OCI-LY1 (cell line): ENCODE data around the gene CRYBG1.

Experiments used
- EZH2 ChIP-seq: fragments of 200-600 bp; sonication (generic), shearing (Covaris generic); IDR thresholded peaks from 2 replicates; pipeline ENCODE4 v1.8.0; 2017; ENCODE audit warnings: borderline replicate concordance, mixed run types, mild to moderate bottlenecking, antibody characterized with exemption, low read length, moderate library complexity, mixed read lengths
- TF ChIP-seq, protein P1 (sequence below): fragments of 200-600 bp; sonication (generic), shearing (Covaris generic); IDR thresholded peaks from 2 replicates; pipeline ENCODE4 v1.5.1; 2017; ENCODE audit warnings: mild to moderate bottlenecking, antibody characterized with exemption, low read length, moderate library complexity, mixed read lengths

DNA sequence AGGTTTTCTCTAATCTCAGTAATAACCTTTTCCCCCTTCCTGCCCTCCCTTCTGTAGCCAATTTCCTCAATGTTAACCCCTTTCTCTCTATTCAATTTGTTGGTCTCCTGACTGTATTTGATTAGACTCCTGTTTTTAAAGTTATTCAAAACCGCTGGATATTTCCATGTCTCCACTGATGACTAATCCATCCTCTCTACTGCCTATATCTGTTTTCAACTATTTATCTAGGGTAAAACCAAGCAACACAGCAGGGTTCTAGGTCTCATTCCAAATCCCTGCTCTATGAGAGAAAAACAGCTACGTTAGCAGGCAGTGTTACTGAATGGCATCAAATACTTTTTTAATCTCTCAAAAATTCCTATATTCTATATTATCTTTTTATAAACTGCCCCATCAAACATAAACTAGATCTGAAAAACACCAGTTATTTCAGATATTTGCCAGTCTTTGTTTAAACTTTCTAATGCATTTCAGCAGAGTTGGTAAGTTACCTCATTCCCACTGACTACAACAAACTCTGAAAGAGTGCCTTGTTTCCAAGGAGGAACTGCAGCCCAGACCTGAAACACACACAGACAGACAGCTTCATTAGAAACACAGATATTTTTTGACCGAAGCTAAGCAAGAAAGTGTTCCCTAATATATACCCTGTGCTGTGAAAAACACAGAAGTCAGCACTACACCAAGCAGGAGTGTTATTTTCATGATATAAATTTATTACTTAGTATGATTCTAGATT lies 260.6 kb downstream of the CRYBG1 start:
- TF ChIP-seq EZH2 = no peak
- TF ChIP-seq, protein P1, sequence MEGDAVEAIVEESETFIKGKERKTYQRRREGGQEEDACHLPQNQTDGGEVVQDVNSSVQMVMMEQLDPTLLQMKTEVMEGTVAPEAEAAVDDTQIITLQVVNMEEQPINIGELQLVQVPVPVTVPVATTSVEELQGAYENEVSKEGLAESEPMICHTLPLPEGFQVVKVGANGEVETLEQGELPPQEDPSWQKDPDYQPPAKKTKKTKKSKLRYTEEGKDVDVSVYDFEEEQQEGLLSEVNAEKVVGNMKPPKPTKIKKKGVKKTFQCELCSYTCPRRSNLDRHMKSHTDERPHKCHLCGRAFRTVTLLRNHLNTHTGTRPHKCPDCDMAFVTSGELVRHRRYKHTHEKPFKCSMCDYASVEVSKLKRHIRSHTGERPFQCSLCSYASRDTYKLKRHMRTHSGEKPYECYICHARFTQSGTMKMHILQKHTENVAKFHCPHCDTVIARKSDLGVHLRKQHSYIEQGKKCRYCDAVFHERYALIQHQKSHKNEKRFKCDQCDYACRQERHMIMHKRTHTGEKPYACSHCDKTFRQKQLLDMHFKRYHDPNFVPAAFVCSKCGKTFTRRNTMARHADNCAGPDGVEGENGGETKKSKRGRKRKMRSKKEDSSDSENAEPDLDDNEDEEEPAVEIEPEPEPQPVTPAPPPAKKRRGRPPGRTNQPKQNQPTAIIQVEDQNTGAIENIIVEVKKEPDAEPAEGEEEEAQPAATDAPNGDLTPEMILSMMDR = no peak
